CD14-positive monocyte (primary cell): Measurements from ENCODE around the gene STK32A. TPM values are rescaled to one million over a fixed set of nuclear protein-coding genes. Genes with fewer than 3 reads are reported as not detected.

ENCODE experiments used
- DNase-seq, 3 donors: peaks; one replicate each; pipeline ENCODE4 v3.0.0-alpha.2; 2011 to 2022
- H2AFZ ChIP-seq: 2 replicates; pipeline ENCODE4 v1.6.0; 2012; ENCODE audit warnings: mild to moderate bottlenecking, low read depth, low read length, inconsistent platforms; ENCODE audit not compliant: insufficient read depth, poor library complexity, severe bottlenecking
- H3K27ac ChIP-seq, 2 donors: 1 replicate in 1 of 2; 2 replicates in 1 of 2; pipeline ENCODE4 v1.5.1; 2012 to 2013; ENCODE audit warnings: low read length in 2 of 2, control low read depth in 1 of 2, inconsistent platforms in 1 of 2, low read depth in 1 of 2, mild to moderate bottlenecking in 1 of 2
- H3K27me3 ChIP-seq, 2 donors: one replicate each; pipeline versions ENCODE4 v1.6.0 to v1.6.1; 2011 to 2013; ENCODE audit warnings: low read length in 2 of 2; ENCODE audit not compliant: control insufficient read depth in 2 of 2, insufficient read depth in 2 of 2
- H3K36me3 ChIP-seq, 2 donors: replicated peaks in 1 of 2; 1 replicate in 1 of 2; 2 replicates in 1 of 2; pipeline versions ENCODE4 v1.5.1 to v1.6.1; 2012 to 2013; ENCODE audit warnings: low read length in 2 of 2, control low read depth in 1 of 2, inconsistent platforms in 1 of 2, mild to moderate bottlenecking in 1 of 2; ENCODE audit not compliant: insufficient read depth in 2 of 2, control insufficient read depth in 1 of 2
- H3K4me1 ChIP-seq, 2 donors: 1 replicate in 1 of 2; 2 replicates in 1 of 2; pipeline versions ENCODE4 v1.5.1 to v1.6.1; 2012 to 2013; ENCODE audit warnings: low read length in 2 of 2, control low read depth in 1 of 2, inconsistent platforms in 1 of 2, mild to moderate bottlenecking in 1 of 2, moderate library complexity in 1 of 2; ENCODE audit not compliant: insufficient read depth in 2 of 2, control insufficient read depth in 1 of 2
- H3K4me2 ChIP-seq: replicated peaks from 2 replicates; pipeline ENCODE3; 2012; ENCODE audit warnings: low read length, moderate library complexity, mild to moderate bottlenecking; ENCODE audit not compliant: poor library complexity, severe bottlenecking; ENCODE audit errors: extremely low read depth
- H3K4me3 ChIP-seq, 3 experiments: fragments of 200-600 bp in 1 of 3; sonication (generic) in 1 of 3; replicated peaks in 1 of 3; 1 replicate in 2 of 3; 2 replicates in 1 of 3; pipeline ENCODE4 v1.5.1; 2011 to 2013; ENCODE audit warnings: low read length in 3 of 3, mild to moderate bottlenecking in 3 of 3, control low read depth in 2 of 3, low read depth in 2 of 3, inconsistent platforms in 1 of 3, moderate library complexity in 1 of 3
- H3K79me2 ChIP-seq: 2 replicates; pipeline ENCODE4 v1.6.0; 2012; ENCODE audit warnings: mild to moderate bottlenecking, control low read depth, inconsistent platforms, low read length, moderate library complexity; ENCODE audit not compliant: insufficient read depth
- H3K9ac ChIP-seq: 2 replicates; pipeline ENCODE4 v1.6.0; 2017; ENCODE audit warnings: low read length, mild to moderate bottlenecking; ENCODE audit not compliant: insufficient read depth, poor library complexity, severe bottlenecking
- H3K9me3 ChIP-seq, 2 donors: replicated peaks in 1 of 2; 1 replicate in 1 of 2; 2 replicates in 1 of 2; pipeline versions ENCODE4 v1.5.1 to v1.6.1; 2012 to 2013; ENCODE audit warnings: low read length in 2 of 2, control low read depth in 1 of 2; ENCODE audit not compliant: control insufficient read depth in 1 of 2, insufficient read depth in 1 of 2
- H4K20me1 ChIP-seq: 2 replicates; pipeline ENCODE4 v1.6.0; 2012; ENCODE audit warnings: mild to moderate bottlenecking, low read length, control low read depth, moderate library complexity; ENCODE audit not compliant: insufficient read depth
- H3K27ac Mint-ChIP-seq, 7 donors: one replicate each; pipeline ENCODE4 v1.8.0; 2020; ENCODE audit warnings: mild to moderate bottlenecking in 7 of 7, mixed read lengths in 7 of 7, moderate library complexity in 6 of 7, inconsistent platforms in 2 of 7
- H3K27me3 Mint-ChIP-seq, 3 donors: one replicate each; pipeline ENCODE4 v1.8.0; 2021 to 2022; ENCODE audit warnings: low read depth in 3 of 3, mild to moderate bottlenecking in 3 of 3, mixed read lengths in 3 of 3, moderate library complexity in 3 of 3, inconsistent platforms in 1 of 3
- H3K36me3 Mint-ChIP-seq, 2 donors: one replicate each; pipeline ENCODE4 v1.8.0; 2020; ENCODE audit warnings: mixed read lengths in 2 of 2, inconsistent platforms in 1 of 2, mild to moderate bottlenecking in 1 of 2
- H3K4me1 Mint-ChIP-seq: one replicate; pipeline ENCODE4 v1.8.0; 2020; ENCODE audit warnings: mild to moderate bottlenecking, mixed read lengths
- H3K4me3 Mint-ChIP-seq, 2 donors: one replicate each; pipeline ENCODE4 v1.8.0; 2020; ENCODE audit warnings: mild to moderate bottlenecking in 2 of 2, mixed read lengths in 2 of 2, moderate library complexity in 1 of 2
- H3K9me3 Mint-ChIP-seq, 7 donors: one replicate each; pipeline ENCODE4 v1.8.0; 2020 to 2022; ENCODE audit warnings: mixed read lengths in 7 of 7, mild to moderate bottlenecking in 6 of 7, moderate library complexity in 6 of 7, inconsistent platforms in 2 of 7
- CTCF ChIP-seq: fragments of 200-600 bp; IDR thresholded peaks from one replicate; pipeline ENCODE4 v1.8.0; 2022; ENCODE audit warnings: antibody characterized with exemption, mild to moderate bottlenecking
- WGBS: methylation state at CpG from one replicate; pipeline ENCODE4 v1.1.5; 2013; ENCODE audit warnings: missing lambda C conversion rate; ENCODE audit not compliant: insufficient coverage; 5-methylcytosine and 5-hydroxymethylcytosine counted together
- intact Hi-C, 2 donors: fragments of 100-400 bp; cut with micrococcal nuclease; formaldehyde crosslinking; loops; one replicate each; pipeline versions ENCODE4 v1.15.0 to v1.15.1; 2023
- polyA plus RNA-seq, 3 donors: library from polyadenylated mRNA; depleted of rRNA in 1 of 3; unstranded in 2 of 3; stranded (reverse) in 1 of 3; fragments of 300-500 nt in 2 of 3; fragments of >200 nt in 1 of 3; fragmentation: Illumina TruSeq in 2 of 3; gene quantifications; 1 replicate in 2 of 3; 2 replicates in 1 of 3; pipeline ENCODE4 v1.2.3, GENCODE V29; 2012 to 2021

The STK32A gene
- polyA plus RNA-seq, 3 donors, result not detected

GRCh38 chr5:147410496-147411358, 175.9 kb downstream of the STK32A start:
- Mint-ChIP-seq H3K27ac (no peak overlapping the region), H3K9me3 (peaks cover 0 to 2% (median 0%) of the 10 kb centered on the region in 7 donors), H3K4me1 (no peaks in the 10 kb centered on the region), H3K36me3 (no peaks in the 10 kb centered on the region), H3K27me3 (peaks cover 0 to 2% (median 1%) of the 10 kb centered on the region in 3 donors), H3K4me3 (no peak overlapping the region)
- WGBS, result 90% methylated on average over 5 of the region's 8 CpGs
- H2AFZ ChIP-seq, result no peak overlapping the region
- H3K79me2 ChIP-seq, result no peaks in the 10 kb centered on the region
- H3K9me3 ChIP-seq, result no peaks in the 10 kb centered on the region
- H3K4me1 ChIP-seq, result no peaks in the 10 kb centered on the region
- intact Hi-C loops, result no loop called here
- no peak overlapping the region for H3K9ac ChIP-seq
- no peak overlapping the region for H3K27ac ChIP-seq
- no peaks in the 10 kb centered on the region for H4K20me1 ChIP-seq
- H3K4me3 ChIP-seq, result no peak overlapping the region
- H3K27me3 ChIP-seq, result no peaks in the 10 kb centered on the region
- DNase-seq, result no peak
- no peaks in the 10 kb centered on the region for H3K36me3 ChIP-seq
- TF ChIP-seq CTCF, result no peak
- H3K4me2 ChIP-seq, result no peak overlapping the region

- H2AFZ ChIP-seq, result no peak overlapping the region
- no peaks in the 10 kb centered on the region for H3K4me1 ChIP-seq
- no peaks in the 10 kb centered on the region for H3K9me3 ChIP-seq
- H3K27ac ChIP-seq, result no peak overlapping the region
- no peaks in the 10 kb centered on the region for H3K27me3 ChIP-seq
- DNase-seq, result no peak
- H3K36me3 ChIP-seq, result no peaks in the 10 kb centered on the region
- H3K27ac Mint-ChIP-seq, result no peak overlapping the region
- H3K4me1 Mint-ChIP-seq, result no peaks in the 10 kb centered on the region
- H3K27me3 Mint-ChIP-seq, result peaks cover 0 to 2% (median 1%) of the 10 kb centered on the region in 3 donors
- no peak overlapping the region for H3K9ac ChIP-seq
- H3K79me2 ChIP-seq, result no peaks in the 10 kb centered on the region
- H4K20me1 ChIP-seq, result no peaks in the 10 kb centered on the region
- H3K36me3 Mint-ChIP-seq, result no peaks in the 10 kb centered on the region
- intact Hi-C loops, result no loop called here
- no peak overlapping the region for H3K4me2 ChIP-seq
- 89% methylated on average over 3 of the region's 8 CpGs for WGBS
- TF ChIP-seq CTCF, result no peak
- no peak overlapping the region for H3K4me3 Mint-ChIP-seq
- no peak overlapping the region for H3K4me3 ChIP-seq
- peaks cover 0 to 2% (median 0%) of the 10 kb centered on the region in 7 donors for H3K9me3 Mint-ChIP-seq
These were observed 176.8 kb downstream of the STK32A start for GRCh38 chr5:147411359-147412319.
